GM21381 (cell line): ENCODE measurements around the gene PHF20.
"Not testable (repeated sequence)": the region's sequence is repeated elsewhere in the genome, so short reads cannot be mapped to it uniquely, and the experiment has no call there.

Source experiments
- ATAC-seq: cut with Tn5 transposase; IDR thresholded peaks from one replicate; pipeline ENCODE4 v1.9.1; 2021; ENCODE audit warnings: mild to moderate bottlenecking, moderate library complexity; ENCODE audit not compliant: unreplicated experiment

PHF20 gene

GRCh38 chr20:35882427-35883161, 110.8 kb downstream of the PHF20 start:
- not testable (repeated sequence) for ATAC-seq

- no peak for ATAC-seq
Observed at GRCh38 chr20:35883336-35883777, 111.5 kb downstream of the PHF20 start.

- no peak for ATAC-seq
Observed at GRCh38 chr20:35883778-35884540, 112.1 kb downstream of the PHF20 start.

- no peak for ATAC-seq
Observed at GRCh38 chr20:35884541-35884865, 112.7 kb downstream of the PHF20 start.

- no peak for ATAC-seq
Observed at GRCh38 chr20:35885212-35885611, 113.4 kb downstream of the PHF20 start.

- no peak for ATAC-seq
Observed at GRCh38 chr20:35886537-35886936, 114.7 kb downstream of the PHF20 start.

- ATAC-seq, result no peak
Observed at GRCh38 chr20:35887393-35888064, 115.7 kb downstream of the PHF20 start.

- ATAC-seq, result no peak
Observed at GRCh38 chr20:35888657-35889056, 116.8 kb downstream of the PHF20 start.

- ATAC-seq, result no peak
Observed at GRCh38 chr20:35891375-35891774, 119.6 kb downstream of the PHF20 start.

GRCh38 chr20:35892871-35893270, 121.1 kb downstream of the PHF20 start:
- ATAC-seq, result no peak

GRCh38 chr20:35893942-35894341, 122.1 kb downstream of the PHF20 start:
- peak; percentile 87 for ATAC-seq

- not testable (repeated sequence) for ATAC-seq
Observed at GRCh38 chr20:35895516-35895915, 123.7 kb downstream of the PHF20 start.

- no peak for ATAC-seq
Observed at GRCh38 chr20:35899064-35899463, 127.2 kb downstream of the PHF20 start.

GRCh38 chr20:35901230-35901629, 129.4 kb downstream of the PHF20 start:
- not testable (repeated sequence) for ATAC-seq

- ATAC-seq, result no peak
Observed at GRCh38 chr20:35901678-35902544, 130.1 kb downstream of the PHF20 start.

GRCh38 chr20:35902545-35902941, 130.7 kb downstream of the PHF20 start:
- ATAC-seq, result no peak

GRCh38 chr20:35903843-35904242, 132.0 kb downstream of the PHF20 start:
- no peak for ATAC-seq

GRCh38 chr20:35904982-35905663, 133.3 kb downstream of the PHF20 start:
- no peak for ATAC-seq

GRCh38 chr20:35907017-35907701, 135.3 kb downstream of the PHF20 start:
- ATAC-seq, result no peak

GRCh38 chr20:35908007-35908406, 136.2 kb downstream of the PHF20 start:
- ATAC-seq, result no peak
